Measurements from ENCODE around the gene C1QC.

Gene C1QC

GRCh38 chr1:22643381-22643780, at the start of gene C1QC:
Gene C1QC, plus strand, starts transcription at chr1:22643633. Its CDS starts 391 bp downstream, at chr1:22644024.
- DNase-seq: no peak

GRCh38 chr1:22594396-22594795, 49.0 kb upstream of the C1QC start:
- no peak for DNase-seq

- DNase-seq: no peak
Observed at GRCh38 chr1:22595108-22595507, 48.3 kb upstream of the C1QC start.

- DNase-seq: no peak
Observed at GRCh38 chr1:22597301-22597965, 46.0 kb upstream of the C1QC start.

GRCh38 chr1:22597996-22598395, 45.4 kb upstream of the C1QC start:
- DNase-seq: no peak

GRCh38 chr1:22598736-22599135, 44.7 kb upstream of the C1QC start:
- no peak for DNase-seq

- DNase-seq: no peak
Observed at GRCh38 chr1:22600071-22600816, 43.2 kb upstream of the C1QC start.

GRCh38 chr1:22600817-22601605, 42.4 kb upstream of the C1QC start:
- DNase-seq: no peak

GRCh38 chr1:22601610-22602009, 41.8 kb upstream of the C1QC start:
- no peak for DNase-seq

- DNase-seq: no peak
Observed at GRCh38 chr1:22602060-22602740, 41.2 kb upstream of the C1QC start.

- no peak for DNase-seq
Observed at GRCh38 chr1:22606161-22606560, 37.3 kb upstream of the C1QC start.

GRCh38 chr1:22607154-22607553, 36.3 kb upstream of the C1QC start:
- DNase-seq: no peak

GRCh38 chr1:22608361-22608760, 35.1 kb upstream of the C1QC start:
- no peak for DNase-seq

GRCh38 chr1:22609291-22609690, 34.1 kb upstream of the C1QC start:
- DNase-seq: no peak

GRCh38 chr1:22611530-22611947, 31.9 kb upstream of the C1QC start:
- no peak for DNase-seq

- no peak for DNase-seq
Observed at GRCh38 chr1:22612671-22613571, 30.5 kb upstream of the C1QC start.

GRCh38 chr1:22613572-22613918, 29.9 kb upstream of the C1QC start:
- DNase-seq: no peak

GRCh38 chr1:22613951-22614350, 29.5 kb upstream of the C1QC start:
- peak; percentile 27 for DNase-seq

- DNase-seq: no peak
Observed at GRCh38 chr1:22615886-22616285, 27.5 kb upstream of the C1QC start.

- DNase-seq: no peak
Observed at GRCh38 chr1:22616571-22616970, 26.9 kb upstream of the C1QC start.

- DNase-seq: no peak
Observed at GRCh38 chr1:22618056-22618455, 25.4 kb upstream of the C1QC start.

- DNase-seq: no peak
Observed at GRCh38 chr1:22619252-22619651, 24.2 kb upstream of the C1QC start.
